H1 (cell line): Measurements from ENCODE around the gene KIF22. TPM values are rescaled to one million over a fixed set of nuclear protein-coding genes. Genes with fewer than 3 reads are reported as not detected.

ENCODE experiments used
- BCL11A ChIP-seq, 2 experiments: IDR thresholded peaks; one replicate each; pipeline ENCODE4 v1.6.1; 2011; ENCODE audit warnings: low read depth in 2 of 2, low read length in 2 of 2, mild to moderate bottlenecking in 2 of 2
- CBX5 ChIP-seq: fragments of 300-800, 300-1000 bp; sonication (generic); IDR thresholded peaks from 2 replicates; pipeline ENCODE4 v1.7.1; 2016; ENCODE audit warnings: antibody characterized with exemption, low read length, low read depth
- CBX8 ChIP-seq: fragments of 300-800, 300-1000 bp; sonication (generic); IDR thresholded peaks from 2 replicates; pipeline ENCODE4 v1.7.1; 2016; ENCODE audit warnings: low read depth, low read length, borderline replicate concordance
- CHD2 ChIP-seq: IDR thresholded peaks from 2 replicates; pipeline ENCODE4 v1.6.1; 2012; ENCODE audit warnings: low read length, improper control_type of control experiment
- CTCF ChIP-seq, 3 experiments: IDR thresholded peaks; 1 replicate in 2 of 3; 2 replicates in 1 of 3; pipeline versions ENCODE4 v1.5.1 to v1.6.1; 2011; ENCODE audit warnings: low read length in 3 of 3, mild to moderate bottlenecking in 3 of 3, inconsistent platforms in 2 of 3, low read depth in 1 of 3, moderate library complexity in 1 of 3; ENCODE audit not compliant: insufficient read depth in 1 of 3; ENCODE audit errors: control extremely low read depth in 1 of 3
- E2F6 ChIP-seq: IDR thresholded peaks from 2 replicates; pipeline ENCODE4 v1.6.1; 2012; ENCODE audit warnings: inconsistent platforms
- EGR1 ChIP-seq: IDR thresholded peaks from 2 replicates; pipeline ENCODE4 v1.6.1; 2011; ENCODE audit warnings: low read depth, low read length, borderline replicate concordance
- FOSL1 ChIP-seq: IDR thresholded peaks from 2 replicates; pipeline ENCODE4 v1.6.1; 2011; ENCODE audit warnings: mild to moderate bottlenecking, low read depth, low read length, moderate library complexity; ENCODE audit not compliant: insufficient read depth
- KDM4A ChIP-seq: IDR thresholded peaks from one replicate; pipeline ENCODE4 v1.7.1; 2012; ENCODE audit warnings: low read depth, mild to moderate bottlenecking, moderate library complexity, low read length, inconsistent platforms; ENCODE audit not compliant: severe bottlenecking
- NRF1 ChIP-seq: IDR thresholded peaks from 2 replicates; pipeline ENCODE4 v1.6.1; 2011; ENCODE audit warnings: mild to moderate bottlenecking, low read depth, low read length, improper control_type of control experiment
- POLR2A ChIP-seq, 2 experiments: IDR thresholded peaks; 1 replicate in 1 of 2; 2 replicates in 1 of 2; pipeline ENCODE4 v1.6.1; 2011; ENCODE audit warnings: low read depth in 2 of 2, low read length in 2 of 2, mild to moderate bottlenecking in 2 of 2; ENCODE audit errors: control extremely low read depth in 1 of 2
- POU5F1 ChIP-seq: IDR thresholded peaks from 2 replicates; pipeline ENCODE4 v1.6.1; 2011; ENCODE audit warnings: low read depth, mild to moderate bottlenecking, low read length, moderate library complexity
- RNF2 ChIP-seq: fragments of 200-900, 300-1000 bp; sonication (generic); IDR thresholded peaks from 2 replicates; pipeline ENCODE4 v1.7.1; 2016; ENCODE audit warnings: borderline replicate concordance, low read depth, mild to moderate bottlenecking, antibody characterized with exemption, low read length; ENCODE audit not compliant: poor library complexity, severe bottlenecking; ENCODE audit errors: missing control alignments
- SIRT6 ChIP-seq: IDR thresholded peaks from one replicate; pipeline ENCODE4 v1.7.1; 2012; ENCODE audit warnings: low read length, inconsistent platforms
- SP1 ChIP-seq: IDR thresholded peaks from 2 replicates; pipeline ENCODE4 v1.6.1; 2011; ENCODE audit warnings: low read depth, low read length
- SP2 ChIP-seq: IDR thresholded peaks from 2 replicates; pipeline ENCODE4 v1.6.1; 2012; ENCODE audit warnings: mild to moderate bottlenecking, low read length, inconsistent platforms
- TAF1 ChIP-seq: IDR thresholded peaks from 2 replicates; pipeline ENCODE4 v1.6.1; 2011; ENCODE audit warnings: mild to moderate bottlenecking, low read depth, low read length
- TBP ChIP-seq: IDR thresholded peaks from 2 replicates; pipeline ENCODE4 v1.6.1; 2011; ENCODE audit warnings: low read depth, low read length, improper control_type of control experiment
- USF2 ChIP-seq: IDR thresholded peaks from 2 replicates; pipeline ENCODE4 v1.6.1; 2011; ENCODE audit warnings: low read length, improper control_type of control experiment
- YY1 ChIP-seq: IDR thresholded peaks from 2 replicates; pipeline ENCODE4 v1.6.1; 2011; ENCODE audit warnings: low read depth, mild to moderate bottlenecking, low read length
- polyA plus RNA-seq, 7 experiments: library from polyadenylated mRNA; depleted of rRNA in 3 of 7; stranded (reverse) in 5 of 7; unstranded in 2 of 7; fragments of >200 nt in 5 of 7; fragments of 200-250 nt in 2 of 7; gene quantifications; 1 replicate in 5 of 7; 2 replicates in 1 of 7; 4 replicates in 1 of 7; pipeline versions ENCODE4 v1.2.1 to v1.2.3, GENCODE V29; 2011 to 2013; ENCODE audit warnings: missing spikeins in 2 of 7, mixed read lengths in 2 of 7
- total RNA-seq: library from RNA; stranded (reverse); fragmentation: NEBNext Ultra II Directional; extraction: Animal tissue kit (Norgen Biotek cat#: 25700); gene quantifications from 2 replicates; pipeline ENCODE4 v1.2.1, GENCODE V29; 2021

Gene KIF22
- total and polyA plus RNA-seq, 2 of the 8 experiments (the other 6 are each of a cell fraction or from before 2014, with no cell fraction given), result 139 to 142 TPM

GRCh38 chr16:29806641-29807425 lies 16.3 kb downstream of the KIF22 start (continued):
- TF ChIP-seq CBX8 (no peak), TBP (peak; percentile 16; the same call in 1 of the 2 replicates), KDM4A (no peak), RNF2 (no peak), FOSL1 (no peak), SP1 (0 out of 2 replicates have a peak, but pooled peaks have one; percentile 24), NRF1 (no peak), SIRT6 (no peak), BCL11A (IDR thresholded peaks at IDR 0.05; ENCODE audit: low read depth in 2 of 2, low read length in 2 of 2) (no peak), YY1 (no peak), CTCF (IDR thresholded peaks at IDR 0.05; ENCODE audit: control extremely low read depth in 1 of 3, insufficient read depth in 1 of 3, low read depth in 1 of 3, low read length in 3 of 3) (no peak), CHD2 (no peak), USF2 (no peak), CBX5 (no peak), EGR1 (no peak), E2F6 (peak; percentile 47; the same call in 1 of the 2 replicates), POU5F1 (no peak), TAF1 (peak; percentile 72), SP2 (no peak), POLR2A (IDR thresholded peaks at IDR 0.05; ENCODE audit: control extremely low read depth in 1 of 2, low read depth in 2 of 2, low read length in 2 of 2) (no peak; a peak in 1 of 3 replicates)
